Fibroblast of skin of right biceps (primary cell): ENCODE data around the gene GPR18.
"Not testable (repeated sequence)": the region's sequence is repeated elsewhere in the genome, so short reads cannot be mapped to it uniquely, and the experiment has no call there.

Experiments used
- DNase-seq: peaks from one replicate; pipeline ENCODE4 v3.0.0-alpha.2; 2013

The GPR18 gene

DNA sequence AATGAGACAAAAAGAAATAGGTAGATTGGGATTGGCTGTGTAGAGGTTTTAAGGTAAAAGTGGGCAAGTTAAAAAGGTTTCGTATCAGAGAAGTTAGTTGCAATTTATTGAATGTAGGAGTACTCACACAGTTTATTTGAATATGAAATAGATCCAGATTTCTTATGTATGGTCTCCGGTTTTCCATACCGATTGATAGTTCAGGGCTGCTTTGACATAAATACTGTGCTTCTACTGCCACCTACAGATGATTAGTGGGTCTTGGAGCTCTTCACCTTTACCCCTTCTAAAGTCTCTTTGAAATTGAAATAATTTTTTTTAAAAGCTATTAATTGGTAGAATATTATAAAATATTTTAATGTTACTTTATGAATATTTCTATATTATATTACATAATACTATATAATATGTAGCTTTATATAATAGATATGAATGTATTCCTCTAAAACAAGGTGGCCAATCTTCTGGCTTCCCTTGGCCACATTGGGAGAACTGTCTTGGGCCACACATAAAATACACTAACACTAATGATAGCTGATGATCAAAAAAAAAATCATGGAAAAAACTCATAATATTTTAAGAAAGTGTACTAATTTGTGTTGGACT lies 7.7 kb upstream of the GPR18 start:
- DNase-seq = peak; percentile 51

DNA sequence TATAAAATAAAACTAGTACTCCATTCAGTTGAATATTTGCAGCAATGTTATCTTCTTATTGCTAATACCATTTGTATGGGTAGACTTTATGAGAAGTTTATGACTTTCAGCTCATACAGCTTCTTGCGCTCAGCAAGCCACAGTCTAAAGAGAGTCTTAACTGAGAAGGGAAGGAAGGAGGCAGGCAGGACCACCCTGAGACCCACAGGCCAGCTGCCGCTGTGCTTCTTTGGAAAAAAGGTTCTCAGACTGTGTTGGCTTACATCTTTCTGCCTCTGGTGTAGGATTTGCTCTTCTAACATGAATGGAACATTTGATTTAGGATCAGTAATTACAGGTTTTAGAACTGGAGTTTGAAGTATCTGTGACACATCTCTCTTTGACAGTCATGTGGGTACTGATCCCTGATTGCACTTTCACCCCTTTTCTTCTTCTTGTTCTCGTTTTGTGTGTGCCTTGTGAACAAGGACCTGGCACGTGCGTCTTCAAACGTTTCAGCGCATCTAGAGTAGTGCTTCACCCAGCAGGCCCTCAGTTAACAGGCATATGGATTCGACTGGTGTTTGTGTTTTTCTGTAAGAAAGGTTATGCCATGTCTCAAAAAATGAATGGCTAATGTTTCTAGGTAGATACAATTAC lies 7.1 kb upstream of the GPR18 start:
- DNase-seq = no peak

DNA sequence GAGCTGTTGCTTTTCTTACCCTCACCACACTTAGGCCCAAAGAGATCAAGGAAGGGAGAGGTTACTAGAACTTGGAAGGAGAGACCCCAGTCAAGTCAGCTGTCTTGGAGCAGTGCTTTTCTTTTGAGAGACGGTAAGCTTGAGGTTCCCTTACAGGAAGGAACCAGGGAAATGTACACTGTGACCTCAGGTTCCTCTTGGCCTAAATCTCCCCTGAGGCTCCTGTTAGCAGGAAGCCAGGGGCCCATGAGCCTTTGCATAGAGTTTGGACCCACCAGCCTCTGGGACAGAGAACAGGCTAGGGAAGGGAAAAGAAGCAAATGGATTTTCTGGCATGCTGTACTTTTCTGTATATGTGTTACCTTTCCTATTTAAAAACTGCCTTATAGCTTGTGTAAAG lies 5.9 kb upstream of the GPR18 start:
- no peak for DNase-seq

DNA sequence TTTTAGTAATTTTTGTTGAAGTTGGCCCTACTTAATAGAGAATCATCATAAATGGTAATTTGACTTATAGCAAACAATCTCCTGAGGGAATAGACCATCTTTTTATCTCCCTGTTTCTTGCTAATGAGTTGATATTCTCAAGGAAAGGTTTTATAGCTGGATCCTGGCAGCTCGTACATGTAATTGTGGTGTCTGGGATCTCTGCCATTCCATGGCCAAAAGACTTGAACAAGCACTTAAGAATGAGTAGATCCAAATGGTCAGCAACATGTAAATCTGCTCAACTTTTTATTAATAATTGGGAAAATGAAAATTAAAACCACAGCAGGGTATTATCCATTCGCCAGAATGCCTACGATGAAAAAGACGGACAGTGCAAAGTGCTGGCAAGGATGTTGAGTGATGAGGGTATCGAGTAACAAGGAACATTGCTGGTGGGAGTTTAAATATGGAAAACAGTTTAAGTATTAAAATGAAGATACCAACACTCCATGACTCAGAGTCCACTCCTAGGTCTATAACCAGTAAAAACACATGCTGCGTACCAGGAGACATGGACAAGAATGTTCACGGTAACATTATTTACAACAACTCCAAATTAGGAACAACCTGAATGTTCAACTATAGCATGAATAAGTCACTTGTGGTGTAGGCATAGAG lies 5.1 kb upstream of the GPR18 start:
- DNase-seq = no peak

DNA sequence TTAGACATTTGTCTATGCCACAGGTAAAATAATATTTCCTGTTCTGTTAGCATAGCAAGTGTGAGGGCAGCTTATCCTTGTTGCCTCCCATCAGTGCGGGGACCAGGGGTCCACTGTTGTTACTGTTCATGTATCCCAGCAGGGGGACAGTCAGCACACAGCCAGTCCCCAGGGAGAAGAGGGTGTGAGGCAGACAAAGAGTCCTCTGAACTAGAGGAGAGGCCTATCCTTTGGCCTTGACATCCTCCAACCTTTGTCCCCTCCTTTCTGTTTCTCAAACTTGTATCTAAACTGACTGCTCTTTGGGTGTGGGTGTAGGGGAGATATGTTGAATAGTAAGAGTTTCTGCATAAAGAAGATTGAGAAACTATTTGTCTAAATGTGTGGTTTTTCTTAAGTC lies 2.9 kb upstream of the GPR18 start:
- no peak for DNase-seq

DNA sequence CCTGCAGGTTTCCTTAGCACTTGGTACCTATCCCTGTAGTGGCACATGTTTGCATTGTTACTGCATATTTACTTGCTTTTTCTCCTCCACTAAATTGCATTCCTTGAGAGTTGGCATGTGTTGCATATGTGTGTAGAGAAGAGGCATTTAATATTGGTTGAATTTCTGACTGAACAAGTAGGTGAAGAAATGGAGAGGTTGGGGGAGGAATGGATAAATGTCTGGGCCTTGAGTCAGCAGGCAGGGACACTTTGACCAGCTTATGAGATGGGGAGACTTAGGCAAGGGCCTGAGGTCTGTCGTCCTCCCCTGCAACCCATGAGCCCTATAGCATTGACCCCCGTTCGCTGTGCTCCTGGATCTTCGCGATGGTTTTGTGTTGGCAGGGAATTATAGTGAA lies 2.0 kb upstream of the GPR18 start:
- peak; percentile 19 for DNase-seq

DNA sequence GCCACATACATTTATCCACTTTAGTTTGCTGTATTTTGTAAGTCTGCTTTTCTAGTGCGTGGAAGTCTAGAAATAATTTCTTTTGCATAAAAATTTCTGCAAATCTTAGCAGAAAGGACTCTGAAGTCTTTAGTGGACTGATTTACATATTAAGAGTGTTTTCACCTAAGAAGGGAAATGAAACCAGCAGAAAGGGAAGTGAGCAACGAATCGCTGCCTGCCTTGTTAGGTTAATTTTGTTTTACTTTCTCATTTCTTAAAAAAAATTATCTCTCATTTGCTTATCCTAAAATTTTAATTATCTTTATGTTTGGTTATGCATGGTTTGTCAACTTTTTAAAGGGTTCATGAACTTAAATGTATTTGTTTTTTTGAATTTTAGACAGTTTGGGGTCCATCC lies 767 bp upstream of the GPR18 start:
- DNase-seq = no peak

DNA sequence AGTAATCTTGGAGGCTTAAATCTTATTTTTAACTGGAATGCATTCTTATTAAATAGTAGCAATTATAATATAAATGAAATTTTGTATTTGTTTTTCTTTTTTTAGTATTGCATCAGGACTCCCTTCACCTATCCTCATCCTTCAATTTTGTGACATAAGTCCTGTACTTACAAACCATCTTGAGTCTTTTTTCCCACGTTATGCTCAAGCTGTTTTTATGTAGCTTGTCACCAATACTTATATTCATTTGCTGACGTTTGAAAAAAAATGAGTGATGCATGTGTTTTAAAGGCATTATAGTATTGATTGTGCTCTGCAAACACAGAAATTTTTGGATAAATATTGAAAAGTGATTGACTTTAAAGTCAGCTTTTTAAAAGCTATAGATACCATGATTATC lies 888 bp downstream of the GPR18 start:
- no peak for DNase-seq

DNA sequence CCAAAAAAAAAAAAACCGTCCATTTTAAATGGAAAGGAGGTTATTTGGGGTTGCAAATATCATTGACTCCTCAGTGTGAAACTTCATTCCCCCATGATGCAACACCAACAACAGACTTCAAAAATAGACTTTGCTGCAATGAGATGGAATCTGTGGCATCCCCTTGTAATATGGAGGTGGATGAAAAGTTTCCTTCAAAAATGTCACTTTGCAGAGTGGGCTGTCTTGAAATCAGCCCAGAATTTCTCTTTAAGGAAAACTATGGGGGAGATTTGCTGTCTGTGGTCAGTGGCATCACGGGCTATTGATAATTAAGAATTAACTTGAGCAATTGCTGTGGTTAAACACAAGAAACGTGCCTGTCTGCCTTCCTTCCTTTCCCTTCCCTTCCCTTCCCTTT lies 1.5 kb downstream of the GPR18 start:
- DNase-seq = peak; percentile 76

DNA sequence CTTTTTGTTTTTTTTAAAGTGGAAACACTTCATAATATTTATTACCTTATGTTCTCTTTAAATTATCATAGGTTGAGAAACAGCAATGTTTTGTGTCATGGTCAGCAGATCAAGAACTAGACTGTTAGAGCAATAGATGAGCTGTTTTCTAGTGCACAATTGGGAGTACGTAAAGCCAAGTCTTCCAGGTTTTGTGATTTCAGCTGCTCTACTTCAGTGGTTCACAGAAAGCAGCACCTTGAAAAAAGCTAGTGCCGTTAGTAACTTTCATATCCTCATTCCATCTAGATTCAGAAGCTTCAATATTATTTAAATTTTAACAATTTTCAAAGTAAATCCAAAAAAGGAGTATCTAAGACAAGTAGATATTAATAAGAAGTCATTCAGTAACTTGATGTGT lies 1.9 kb downstream of the GPR18 start:
- DNase-seq = no peak

DNA sequence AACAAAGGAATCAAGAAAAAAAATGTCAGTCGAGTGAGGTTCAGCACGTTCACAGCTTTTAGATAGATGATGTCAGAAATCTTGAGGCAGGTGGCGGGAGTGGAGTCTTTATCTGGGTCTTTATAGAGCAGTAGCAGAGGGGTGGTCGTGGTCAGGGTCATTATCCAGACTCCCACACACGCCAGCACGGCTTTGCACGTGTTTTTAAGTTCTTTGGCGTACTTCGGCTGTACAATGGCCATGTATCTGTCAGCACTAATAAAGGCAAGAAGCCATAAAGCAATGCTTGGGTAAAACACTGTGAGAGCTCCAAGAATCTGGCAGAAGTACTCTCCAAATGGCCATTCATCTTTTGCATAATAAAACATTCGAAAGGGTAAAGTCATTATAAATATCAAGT lies 2.9 kb downstream of the GPR18 start:
- DNase-seq = no peak

DNA sequence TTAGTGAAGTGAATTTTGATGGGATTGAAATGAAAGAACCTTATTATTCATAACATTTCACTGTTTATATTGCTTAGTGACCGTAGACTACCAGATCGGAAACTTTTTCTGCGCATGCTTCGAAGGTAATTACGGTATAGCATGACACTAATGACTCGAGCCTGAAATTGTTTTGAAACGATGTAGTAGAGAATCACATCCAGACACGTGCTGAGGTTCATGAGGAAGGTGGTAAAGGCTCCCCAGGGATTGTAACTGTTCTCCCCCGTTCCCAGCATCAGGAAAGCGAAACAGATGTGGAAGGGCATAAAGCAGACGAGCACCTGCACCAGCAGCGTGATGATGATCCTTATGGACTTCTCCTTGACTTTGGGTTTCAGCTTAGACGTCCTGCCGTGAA lies 3.3 kb downstream of the GPR18 start:
- peak; percentile 11 for DNase-seq

DNA sequence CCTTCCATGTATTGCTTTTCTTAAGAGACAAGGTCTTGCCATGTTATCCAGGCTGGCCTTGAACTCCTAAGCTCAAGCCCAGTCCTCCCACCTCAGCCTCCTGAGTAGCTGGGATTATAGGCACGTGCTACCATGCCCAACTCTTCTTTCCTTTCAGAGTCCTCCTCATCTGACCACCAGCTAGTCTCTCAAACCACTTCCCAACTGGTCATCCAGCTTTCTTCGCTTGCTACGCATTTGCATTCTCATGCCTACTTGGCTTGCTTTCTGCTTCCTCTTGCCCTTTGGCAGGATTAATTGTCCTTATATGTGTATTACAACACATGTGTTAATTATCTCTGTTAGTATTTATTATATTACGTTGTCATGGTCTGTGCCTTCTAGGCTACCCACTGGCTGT lies 6.3 kb downstream of the GPR18 start:
- no peak for DNase-seq

DNA sequence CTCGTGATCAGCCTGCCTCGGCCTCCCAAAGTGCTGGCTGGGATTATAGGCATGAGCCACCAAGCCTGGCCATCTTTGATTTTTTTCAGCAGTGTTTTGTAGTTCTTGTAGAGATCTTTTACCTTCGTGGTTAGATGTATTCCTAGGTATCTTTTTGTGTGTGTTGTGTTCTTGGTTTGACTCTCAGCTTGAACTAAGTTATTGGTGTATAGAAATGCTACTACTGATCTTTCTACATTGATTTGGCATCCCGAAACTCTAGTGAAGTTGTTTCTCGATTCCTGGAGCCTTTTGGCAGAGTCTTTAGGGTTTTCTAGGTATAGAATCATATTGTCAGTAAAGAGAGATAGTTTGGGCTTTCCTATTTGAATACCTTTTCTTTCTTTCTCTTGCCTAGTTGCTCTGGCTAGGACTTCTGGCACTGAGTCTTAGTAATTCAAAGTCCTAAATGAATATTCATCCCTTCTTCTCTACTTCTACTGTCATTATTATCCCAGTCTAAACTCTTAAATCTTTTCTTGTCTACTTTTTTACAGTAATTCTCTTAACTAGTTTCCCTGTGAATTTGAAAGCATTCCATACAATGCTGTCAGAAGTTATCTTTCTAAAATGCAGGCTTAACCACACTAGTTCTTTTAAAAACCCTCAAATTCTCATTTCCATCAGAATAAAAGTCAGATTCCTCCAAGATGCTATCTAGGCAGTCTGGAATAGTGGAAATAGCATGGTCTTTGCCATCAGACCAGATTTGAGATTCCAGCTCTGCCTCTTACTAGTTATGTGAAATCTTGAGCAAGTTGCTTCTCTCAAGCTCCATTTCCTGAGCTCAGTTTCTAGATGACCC lies 7.0 kb downstream of the GPR18 start:
- no peak for DNase-seq

DNA sequence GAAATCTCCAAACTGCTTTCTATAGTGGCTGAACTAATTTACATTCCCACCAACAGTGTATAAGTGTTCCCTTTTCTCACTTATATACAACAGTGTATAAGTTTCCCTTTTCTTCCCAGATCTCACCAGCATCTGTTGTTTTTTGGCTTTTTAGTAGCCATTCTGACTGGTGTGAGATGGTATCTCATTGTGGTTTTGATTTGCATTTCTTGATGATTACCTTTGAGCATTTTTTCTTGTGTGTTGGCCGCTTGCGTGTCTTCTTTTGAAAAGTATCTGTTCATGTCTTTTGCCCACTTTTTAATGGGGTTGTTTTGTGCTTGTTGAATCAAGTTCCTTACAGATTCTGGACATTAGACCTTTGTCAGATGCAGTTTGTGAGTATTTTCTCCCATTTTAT lies 8.6 kb downstream of the GPR18 start:
- DNase-seq = not testable (repeated sequence)

DNA sequence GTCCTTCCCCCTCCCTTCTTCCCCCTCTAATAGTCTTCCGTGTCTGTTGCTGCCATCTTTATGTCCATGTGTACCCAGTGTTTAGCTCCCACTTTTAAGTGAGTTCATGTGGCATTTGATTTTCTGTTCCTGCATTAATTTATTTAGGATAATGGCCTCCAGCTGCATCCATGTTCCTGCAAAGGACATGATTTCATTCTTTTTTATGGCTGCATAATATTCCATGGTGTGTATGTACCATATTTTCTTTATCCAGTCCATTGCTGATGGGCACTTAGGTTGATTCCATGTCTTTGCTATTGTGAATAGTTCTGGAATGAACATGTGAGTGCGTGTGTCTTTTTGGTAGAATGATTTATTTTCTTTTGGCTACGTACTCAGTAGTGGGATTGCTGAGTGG lies 9.0 kb downstream of the GPR18 start:
- DNase-seq = not testable (repeated sequence)

DNA sequence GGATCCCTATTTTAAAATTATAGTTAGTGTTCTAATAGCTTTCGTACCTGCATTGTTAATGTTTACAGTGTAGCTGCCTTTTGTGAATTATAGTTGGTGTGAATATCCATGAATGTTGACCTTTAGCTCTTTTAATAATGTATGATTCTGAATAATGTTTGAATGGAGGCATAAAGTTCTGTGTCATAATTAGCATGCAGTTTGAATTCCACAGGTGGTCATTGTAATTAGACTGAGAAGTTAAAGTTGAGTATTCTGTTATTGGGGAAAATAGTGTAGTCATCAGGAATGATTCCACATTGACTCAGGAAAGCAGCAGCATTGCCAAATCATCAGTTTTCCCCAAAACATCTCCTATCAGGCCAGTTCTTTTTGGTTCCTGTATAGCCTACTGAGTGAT lies 12.1 kb downstream of the GPR18 start:
- no peak for DNase-seq

DNA sequence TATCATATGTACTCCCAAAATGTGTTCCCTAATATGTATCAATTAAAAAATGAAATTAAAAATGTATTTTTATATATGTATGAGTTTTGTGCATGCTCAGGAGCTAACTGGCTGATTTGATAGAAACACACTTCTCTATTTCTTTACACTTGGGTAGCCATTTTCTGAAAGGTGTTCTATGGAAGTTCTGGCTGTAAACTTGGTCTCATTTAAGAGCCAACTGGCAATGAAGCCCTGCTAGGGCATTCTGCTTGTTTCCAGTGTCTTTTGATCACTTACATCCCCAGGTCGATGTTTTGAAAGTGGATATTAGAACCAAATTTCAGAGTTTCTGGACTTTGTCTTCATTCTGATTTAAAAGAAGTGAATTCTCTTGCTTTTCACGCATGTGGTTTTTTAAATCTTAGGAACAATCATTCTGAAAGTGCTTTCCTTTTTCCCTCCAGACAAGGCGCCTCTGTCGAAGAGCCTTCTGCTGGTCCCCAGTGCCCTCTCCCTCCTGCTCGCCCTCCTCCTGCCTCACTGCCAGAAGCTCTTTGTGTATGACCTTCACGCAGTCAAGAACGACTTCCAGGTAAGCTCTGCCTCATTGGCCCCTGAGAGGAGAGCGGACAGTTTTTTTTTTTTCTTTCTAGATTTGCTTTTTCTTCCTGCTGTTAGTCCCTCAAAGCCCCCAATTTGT lies 20.1 kb downstream of the GPR18 start:
- DNase-seq = no peak

DNA sequence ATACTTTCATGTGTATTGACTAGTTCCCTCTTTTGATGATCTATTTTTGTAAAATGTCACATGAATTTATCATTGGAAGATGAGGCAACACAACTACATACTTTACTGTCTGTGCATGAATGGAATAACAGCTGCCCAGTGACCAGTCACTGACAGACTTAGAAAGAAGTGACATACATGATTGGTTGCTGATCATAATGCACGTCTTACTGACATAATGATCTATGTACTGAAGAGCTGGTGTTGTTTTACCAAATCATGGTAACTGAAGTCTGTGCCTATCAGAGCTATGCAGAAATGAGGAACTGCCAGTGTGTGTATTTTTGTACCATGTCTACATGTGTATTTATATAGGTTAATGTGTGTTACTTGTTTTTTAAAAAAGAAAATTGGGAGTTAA lies 26.5 kb downstream of the GPR18 start:
- DNase-seq = no peak

DNA sequence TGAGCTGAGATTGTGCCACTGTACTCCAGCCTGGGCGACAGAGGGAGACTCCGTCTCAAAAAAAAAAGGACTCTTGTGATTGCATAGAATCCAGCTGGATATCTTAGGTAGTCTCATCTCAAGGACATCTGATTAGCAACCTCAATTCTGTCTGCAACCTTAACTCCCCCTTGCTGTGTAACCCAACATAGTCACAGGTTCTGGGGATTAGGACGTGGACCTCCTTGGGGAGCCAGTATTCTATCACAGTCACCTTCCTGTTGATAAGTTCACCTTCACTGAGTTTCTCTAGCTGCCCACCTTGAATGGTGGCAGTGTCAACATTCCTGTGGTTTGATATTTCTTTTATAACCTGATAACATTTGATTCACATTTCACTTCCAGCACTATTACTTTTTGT lies 27.2 kb downstream of the GPR18 start:
- no peak for DNase-seq

DNA sequence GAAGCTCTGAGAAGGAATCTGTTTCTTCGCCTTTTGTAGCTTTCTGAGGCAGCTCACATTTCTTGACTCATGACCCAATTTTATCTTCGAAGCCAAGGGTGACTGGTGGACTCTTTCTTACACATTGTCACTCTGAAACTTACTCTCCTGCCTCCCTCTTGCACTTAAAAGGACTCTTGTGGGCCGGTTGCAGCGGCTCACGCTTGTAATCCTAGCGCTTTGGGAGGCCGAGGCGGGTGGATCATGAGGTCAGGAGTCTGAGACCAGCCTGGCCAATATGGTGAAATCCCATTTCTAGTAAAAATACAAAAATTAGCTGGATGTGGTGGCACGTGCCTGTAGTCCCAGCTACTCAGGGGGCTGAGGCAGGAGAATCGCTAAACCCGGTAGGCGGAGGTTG lies 27.6 kb downstream of the GPR18 start:
- not testable (repeated sequence) for DNase-seq

DNA sequence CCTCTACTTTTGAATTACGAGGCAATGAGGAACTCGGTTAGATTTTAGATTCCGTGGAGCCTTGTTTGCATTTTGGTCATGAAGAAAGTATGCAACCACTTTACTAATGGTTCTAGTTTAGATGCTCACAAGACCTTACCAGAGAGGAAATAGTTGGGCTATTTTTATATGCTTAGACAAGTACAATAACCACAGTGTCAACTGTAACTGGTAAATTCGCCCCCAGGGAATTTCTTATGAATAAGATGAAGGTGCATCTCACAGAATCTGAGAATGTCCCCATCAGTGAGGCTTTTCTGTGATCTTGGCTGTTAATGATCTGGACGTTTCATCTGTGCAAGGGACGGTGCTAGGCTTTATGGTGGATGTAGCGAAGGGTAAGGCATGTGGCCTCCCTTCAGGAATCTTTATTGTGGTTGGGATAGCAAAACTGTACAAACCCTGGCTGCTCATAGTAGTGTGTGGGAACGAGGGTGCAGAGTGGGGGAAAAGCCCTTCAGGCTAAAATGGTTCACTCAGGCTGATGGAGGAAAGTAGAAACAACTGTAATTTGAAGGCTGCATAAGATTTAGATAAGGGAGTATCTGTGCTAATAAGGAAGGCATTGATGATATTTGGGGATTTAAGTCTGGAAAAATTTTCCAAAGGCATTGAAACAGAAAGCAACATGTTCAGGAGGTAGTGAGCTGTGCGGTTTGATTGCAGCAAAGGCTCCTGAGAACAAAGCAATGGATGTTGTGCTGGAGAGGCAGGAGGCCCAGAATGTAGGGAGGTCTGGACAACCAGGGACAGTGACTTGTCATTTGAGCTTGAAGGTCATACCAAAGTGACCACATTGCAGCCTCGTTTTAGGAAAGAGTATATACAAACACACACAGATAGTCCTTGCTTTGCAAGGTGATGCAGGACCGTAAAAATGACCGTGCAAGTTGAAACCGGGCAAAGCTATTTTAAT lies 29.2 kb downstream of the GPR18 start:
- DNase-seq = peak; percentile 92
